SJSA1 (cell line): ENCODE results near the gene DNASE1L3. TPM values are rescaled to one million over a fixed set of nuclear protein-coding genes. Genes with fewer than 3 reads are reported as not detected.
"Not testable (repeated sequence)": the region's sequence is repeated elsewhere in the genome, so short reads cannot be mapped to it uniquely, and the experiment has no call there.

ENCODE experiments used
- DNase-seq, 2 experiments: peaks; one replicate each; pipeline ENCODE4 v3.0.0-alpha.2; 2015 to 2020; ENCODE audit warnings: low spot score in 2 of 2, low read depth in 1 of 2
- H3K27ac ChIP-seq: fragments of 250-450 bp; sonication (Bioruptor Pico); 2 replicates; pipeline ENCODE4 v1.5.1; 2020; ENCODE audit warnings: mild to moderate bottlenecking, moderate library complexity
- H3K27me3 ChIP-seq: fragments of 250-450 bp; sonication (Bioruptor Pico); replicated peaks from 2 replicates; pipeline ENCODE4 v1.5.1; 2020; ENCODE audit warnings: mild to moderate bottlenecking, moderate library complexity
- H3K36me3 ChIP-seq: fragments of 250-450 bp; sonication (Bioruptor Pico); 2 replicates; pipeline ENCODE4 v1.5.1; 2020; ENCODE audit warnings: mild to moderate bottlenecking
- H3K4me1 ChIP-seq: fragments of 250-450 bp; sonication (Bioruptor Pico); replicated peaks from 2 replicates; pipeline ENCODE4 v1.6.1; 2021; ENCODE audit warnings: mild to moderate bottlenecking
- H3K4me3 ChIP-seq: fragments of 250-450 bp; sonication (Bioruptor Pico); 2 replicates; pipeline ENCODE4 v1.5.1; 2020; ENCODE audit warnings: mild to moderate bottlenecking
- H3K9me3 ChIP-seq: fragments of 250-450 bp; sonication (Bioruptor Pico); replicated peaks from 2 replicates; pipeline ENCODE4 v1.5.1; 2020; ENCODE audit warnings: mild to moderate bottlenecking
- total RNA-seq: library from RNA; depleted of rRNA; stranded (reverse); fragments of >200 nt; shearing (Covaris generic); gene quantifications from 2 replicates; pipeline ENCODE4 v1.2.3, GENCODE V29; 2014

Gene DNASE1L3
- total RNA-seq, 1 experiment from 2014 or later: not detected

DNA sequence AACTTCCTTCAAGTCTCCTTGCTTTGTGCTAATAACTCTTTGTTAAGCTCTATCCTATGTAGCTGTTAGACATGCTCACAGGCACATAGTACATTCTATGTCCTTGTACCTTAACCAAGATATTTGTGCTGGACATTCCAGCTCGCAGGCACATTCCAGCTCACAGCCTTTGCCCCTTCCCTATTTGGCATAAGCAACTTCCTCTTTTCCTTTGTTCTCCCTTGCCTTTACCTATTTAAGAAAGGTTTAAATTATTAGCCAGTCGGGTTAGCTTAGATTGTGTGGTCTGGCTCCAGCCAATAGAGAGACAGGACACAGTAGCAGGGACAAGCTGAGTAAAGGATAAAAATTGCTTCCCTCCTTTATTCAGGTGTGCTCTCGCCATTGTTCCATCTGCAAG, 9.3 kb downstream of the DNASE1L3 start:
- not testable (repeated sequence) for H3K9me3 ChIP-seq, H3K36me3 ChIP-seq, H3K27ac ChIP-seq, H3K27me3 ChIP-seq, H3K4me3 ChIP-seq, DNase-seq
- H3K4me1 ChIP-seq: peaks cover 12% of the 10 kb centered on the region

DNA sequence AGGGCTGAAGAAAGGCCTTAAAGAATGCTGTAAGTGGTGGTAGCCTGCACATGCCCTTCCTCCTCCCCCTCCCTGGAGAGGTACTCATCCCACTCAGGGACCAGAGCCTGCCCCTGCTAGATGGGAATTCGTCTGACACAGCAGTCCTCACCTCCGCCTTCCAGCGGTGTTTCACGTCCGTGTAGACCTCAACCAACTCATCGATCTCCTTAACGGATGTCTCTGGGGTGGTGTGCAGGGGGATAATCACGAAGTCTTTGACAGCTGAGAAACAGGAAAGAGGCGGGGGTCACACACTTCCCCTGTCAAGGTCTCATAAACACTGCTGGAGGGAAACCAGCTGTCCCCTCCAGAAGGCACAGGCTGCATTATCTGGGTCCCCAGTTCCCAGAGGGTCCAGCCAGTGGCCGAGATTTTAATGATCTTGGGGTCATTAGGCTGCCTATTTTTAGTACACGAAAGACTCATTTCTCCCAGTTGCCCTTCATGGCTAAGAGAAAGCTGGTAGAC, 9.9 kb downstream of the DNASE1L3 start:
- Histone ChIP-seq H3K36me3 (no peaks in the 10 kb centered on the region), H3K9me3 (no peaks in the 10 kb centered on the region), H3K27me3 (no peaks in the 10 kb centered on the region), H3K4me1 (peaks cover 8% of the 10 kb centered on the region), H3K4me3 (no peak overlapping the region), H3K27ac (no peak overlapping the region)
- DNase-seq: no peak

DNA sequence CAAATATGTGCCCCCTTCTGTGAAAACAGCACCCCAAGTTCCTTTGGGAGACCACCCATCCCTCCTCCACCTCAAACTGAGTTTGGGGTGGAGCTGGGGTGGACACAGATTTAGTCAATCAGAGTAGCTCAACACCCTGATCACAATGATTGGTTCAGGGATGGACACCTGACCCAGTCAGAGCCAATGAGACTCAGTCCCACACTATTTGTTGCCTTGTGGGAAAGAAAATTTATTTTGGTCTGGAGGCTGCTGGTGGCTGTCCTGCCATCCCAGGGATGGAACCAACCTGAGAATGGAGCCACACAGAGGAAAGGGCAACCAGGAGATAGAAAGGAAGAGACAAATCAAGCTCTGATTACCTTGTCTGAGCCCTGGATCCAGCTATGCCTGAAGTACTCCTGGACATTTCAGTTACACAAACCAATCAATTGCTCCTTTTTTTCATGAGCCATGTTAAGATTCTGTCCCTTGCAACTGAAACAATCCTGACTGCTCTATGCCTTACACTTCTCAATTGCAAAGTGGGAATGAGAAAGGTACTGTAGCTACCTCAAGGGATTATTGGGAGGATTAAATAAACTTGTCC, 10.6 kb downstream of the DNASE1L3 start:
- H3K4me3 ChIP-seq: no peak overlapping the region
- H3K9me3 ChIP-seq: no peaks in the 10 kb centered on the region
- no peak for DNase-seq
- H3K36me3 ChIP-seq: no peaks in the 10 kb centered on the region
- peaks cover 8% of the 10 kb centered on the region for H3K4me1 ChIP-seq
- H3K27me3 ChIP-seq: no peaks in the 10 kb centered on the region
- H3K27ac ChIP-seq: no peak overlapping the region

DNA sequence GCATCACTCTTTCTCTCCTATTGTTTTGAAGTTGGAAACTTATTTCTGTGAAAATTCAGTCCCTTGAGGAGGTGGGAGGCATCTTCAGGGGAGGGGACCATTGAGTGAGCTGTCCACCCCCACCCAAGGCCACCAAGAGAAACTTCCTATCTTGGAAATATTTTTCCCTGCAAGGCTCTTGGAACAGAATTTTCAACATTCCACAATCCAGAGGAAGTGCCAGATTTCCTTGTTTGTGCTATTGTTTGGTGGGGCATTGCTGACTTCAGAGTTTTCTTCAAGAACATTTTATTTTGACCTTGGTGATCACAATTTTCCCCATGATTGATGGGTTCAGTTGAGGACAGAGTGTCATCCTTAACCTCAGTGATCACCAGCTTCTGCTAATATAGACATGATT, 12.0 kb downstream of the DNASE1L3 start:
- Histone ChIP-seq H3K4me1 (peaks cover 8% of the 10 kb centered on the region), H3K9me3 (no peaks in the 10 kb centered on the region), H3K27me3 (no peaks in the 10 kb centered on the region), H3K4me3 (no peak overlapping the region), H3K36me3 (no peaks in the 10 kb centered on the region), H3K27ac (no peak overlapping the region)
- no peak for DNase-seq

DNA sequence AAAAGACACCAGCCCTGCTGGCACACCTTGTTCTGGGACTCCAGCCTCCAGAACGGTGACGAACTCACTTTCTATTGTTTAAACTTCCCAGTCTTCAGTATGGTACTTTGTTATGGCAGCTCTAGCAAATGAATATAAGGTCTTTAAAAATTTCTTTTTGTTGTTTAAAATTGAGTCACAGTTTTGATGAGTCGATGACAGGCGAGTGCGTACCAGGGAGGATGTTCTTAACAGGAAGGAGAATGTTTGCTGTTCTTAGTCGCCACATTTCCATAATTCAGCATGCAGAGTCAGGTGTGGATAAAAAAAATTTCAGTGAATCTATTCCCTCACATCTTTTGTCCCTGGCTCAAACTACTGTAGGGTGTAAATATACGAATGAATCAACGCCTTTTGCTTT, 12.4 kb downstream of the DNASE1L3 start:
- H3K27me3 ChIP-seq: no peaks in the 10 kb centered on the region
- peaks cover 8% of the 10 kb centered on the region for H3K4me1 ChIP-seq
- H3K4me3 ChIP-seq: no peak overlapping the region
- no peak overlapping the region for H3K27ac ChIP-seq
- H3K36me3 ChIP-seq: no peaks in the 10 kb centered on the region
- H3K9me3 ChIP-seq: no peaks in the 10 kb centered on the region
- no peak for DNase-seq

DNA sequence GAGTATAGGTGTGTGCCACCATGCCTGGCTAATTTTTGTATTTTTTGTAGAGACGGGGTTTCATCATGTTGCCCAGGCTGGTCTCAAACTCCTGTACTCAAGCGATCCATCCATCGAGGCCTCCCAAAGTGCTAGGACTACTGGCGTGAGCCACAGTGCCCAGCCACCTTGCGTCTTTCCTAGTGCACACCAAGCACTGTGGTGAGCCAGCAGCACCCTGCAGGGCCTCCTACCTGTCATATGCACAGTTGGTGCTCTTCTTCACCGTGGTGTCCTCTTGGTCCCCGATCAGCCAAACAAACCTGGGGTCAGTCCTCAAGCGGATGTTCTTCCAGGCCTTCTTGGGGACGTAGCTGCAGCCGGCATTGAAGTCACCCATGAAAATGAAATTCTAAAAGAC, 13.2 kb downstream of the DNASE1L3 start:
- no peaks in the 10 kb centered on the region for H3K36me3 ChIP-seq
- H3K4me3 ChIP-seq: no peak overlapping the region
- H3K4me1 ChIP-seq: peaks cover 8% of the 10 kb centered on the region

DNA sequence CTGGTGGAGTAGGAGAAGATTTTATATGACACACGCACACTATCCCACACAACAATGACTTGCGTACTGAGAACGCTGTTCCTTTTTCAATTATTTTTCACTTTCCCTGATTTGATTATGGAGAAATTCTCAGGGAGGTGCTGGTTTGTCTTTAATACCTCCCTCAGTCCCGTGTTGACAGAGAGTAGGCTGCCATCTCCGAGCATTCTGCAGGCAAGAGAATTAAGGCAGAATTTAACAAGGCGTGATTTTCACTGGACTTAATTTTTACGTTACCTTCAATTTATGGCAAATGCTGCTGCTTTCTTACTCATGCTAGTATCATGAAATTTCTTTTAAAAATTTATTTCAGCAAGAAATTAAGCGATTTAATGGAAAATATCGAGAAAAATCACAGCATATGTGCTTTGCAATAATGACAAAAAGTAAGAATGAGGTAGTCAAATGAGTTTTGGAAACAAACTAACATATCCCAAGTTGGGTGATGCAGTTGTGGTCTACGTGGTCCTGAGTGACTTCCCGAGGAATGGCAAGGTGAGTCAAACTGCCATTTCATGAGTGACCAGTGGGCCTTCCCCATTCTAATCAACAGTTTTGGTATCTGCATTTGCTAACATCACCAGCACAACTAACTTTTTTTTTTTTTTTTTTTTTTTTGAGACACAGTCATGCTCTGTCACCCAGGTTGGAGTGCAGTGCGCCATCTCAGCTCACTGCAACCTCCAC, 16.9 kb downstream of the DNASE1L3 start:
- no peak for DNase-seq

More for the DNA sequence above, 13.2 kb downstream of the DNASE1L3 start:
- DNase-seq: no peak
- Histone ChIP-seq H3K9me3 (no peaks in the 10 kb centered on the region), H3K27ac (no peak overlapping the region), H3K27me3 (no peaks in the 10 kb centered on the region)

DNA sequence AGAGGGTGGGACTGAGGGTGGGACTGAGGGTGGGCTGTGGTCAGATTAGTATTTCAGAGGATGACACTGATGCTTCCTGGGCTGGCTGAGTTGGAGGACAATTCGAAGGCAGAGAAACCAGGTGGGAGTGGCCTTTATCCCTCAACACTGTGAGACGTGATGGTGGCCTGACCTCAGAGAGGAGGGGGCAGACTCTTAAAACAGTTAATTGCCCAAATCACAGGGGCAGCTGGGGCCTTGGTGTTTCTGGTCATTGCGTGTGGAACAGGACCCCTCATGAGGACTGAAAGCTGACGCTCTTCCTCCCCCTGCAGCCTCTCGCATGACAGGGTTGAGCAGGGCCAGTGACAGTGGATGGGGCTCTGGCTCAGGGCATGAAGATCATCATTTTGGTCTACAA, 18.7 kb downstream of the DNASE1L3 start:
- no peak overlapping the region for H3K27ac ChIP-seq
- H3K27me3 ChIP-seq: no peaks in the 10 kb centered on the region
- no peaks in the 10 kb centered on the region for H3K9me3 ChIP-seq
- H3K4me1 ChIP-seq: no peaks in the 10 kb centered on the region
- no peaks in the 10 kb centered on the region for H3K36me3 ChIP-seq
- H3K4me3 ChIP-seq: no peak overlapping the region
- DNase-seq: no peak

More for the DNA sequence above, 16.9 kb downstream of the DNASE1L3 start:
- peaks cover 6% of the 10 kb centered on the region for H3K4me1 ChIP-seq
- no peaks in the 10 kb centered on the region for H3K36me3 ChIP-seq
- no peak overlapping the region for H3K4me3 ChIP-seq
- H3K9me3 ChIP-seq: no peaks in the 10 kb centered on the region
- no peaks in the 10 kb centered on the region for H3K27me3 ChIP-seq
- H3K27ac ChIP-seq: no peak overlapping the region

DNA sequence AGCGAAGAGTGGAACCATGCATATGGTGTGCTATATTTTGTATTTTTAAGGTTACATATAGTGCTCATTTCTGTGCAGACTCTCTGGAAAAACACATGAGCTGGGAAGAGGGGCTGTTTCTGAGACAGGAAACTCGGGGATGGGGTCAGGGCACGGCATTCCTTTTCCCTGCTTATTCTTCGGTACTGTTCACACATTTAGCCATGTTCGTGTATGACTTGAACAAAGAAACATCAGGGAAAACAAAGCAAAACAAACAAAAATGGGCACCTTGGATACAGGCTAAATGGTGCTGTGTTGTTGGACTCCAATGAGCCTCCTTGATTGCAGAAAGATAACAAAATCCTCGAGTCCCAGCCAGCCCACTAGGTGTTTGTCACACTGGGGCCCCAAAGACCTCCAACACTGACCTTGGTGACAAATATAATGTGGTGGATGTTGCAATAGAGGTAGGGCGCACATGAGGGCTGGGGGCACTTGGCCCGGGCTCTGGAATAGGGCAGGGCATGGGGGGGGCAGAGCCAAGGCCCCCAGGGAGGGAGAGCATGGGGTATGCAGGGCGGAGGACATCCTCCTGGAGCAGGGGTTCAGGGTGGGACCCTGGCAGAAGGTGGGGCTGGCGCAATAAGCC, 19.3 kb downstream of the DNASE1L3 start:
- DNase-seq: no peak
- no peak overlapping the region for H3K27ac ChIP-seq
- H3K9me3 ChIP-seq: no peaks in the 10 kb centered on the region

DNA sequence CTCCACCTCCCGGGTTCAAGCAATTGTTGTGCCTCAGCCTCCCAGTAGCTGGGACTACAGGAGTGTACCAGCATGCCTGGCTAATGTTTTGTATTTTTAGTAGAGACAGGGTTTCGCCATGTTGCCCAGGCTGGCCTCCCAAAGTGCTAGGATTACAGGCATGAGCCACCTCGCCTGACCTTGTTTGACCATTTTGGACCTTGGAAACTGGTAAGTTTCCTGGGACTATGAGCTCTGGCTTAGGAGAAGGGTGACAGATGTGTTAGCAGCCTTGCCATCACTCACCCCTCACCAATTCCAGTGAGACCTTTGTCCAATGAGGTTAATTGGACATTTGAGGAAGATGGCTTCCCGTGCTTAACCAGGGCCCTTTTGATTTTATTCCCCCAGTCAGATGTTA, 19.9 kb downstream of the DNASE1L3 start:
- Histone ChIP-seq H3K4me1 (no peaks in the 10 kb centered on the region), H3K36me3 (no peaks in the 10 kb centered on the region), H3K9me3 (no peaks in the 10 kb centered on the region), H3K4me3 (no peak overlapping the region), H3K27me3 (no peaks in the 10 kb centered on the region), H3K27ac (no peak overlapping the region)
- no peak for DNase-seq

More for the DNA sequence above, 19.3 kb downstream of the DNASE1L3 start:
- Histone ChIP-seq H3K4me1 (no peaks in the 10 kb centered on the region), H3K36me3 (no peaks in the 10 kb centered on the region), H3K4me3 (no peak overlapping the region), H3K27me3 (no peaks in the 10 kb centered on the region)

DNA sequence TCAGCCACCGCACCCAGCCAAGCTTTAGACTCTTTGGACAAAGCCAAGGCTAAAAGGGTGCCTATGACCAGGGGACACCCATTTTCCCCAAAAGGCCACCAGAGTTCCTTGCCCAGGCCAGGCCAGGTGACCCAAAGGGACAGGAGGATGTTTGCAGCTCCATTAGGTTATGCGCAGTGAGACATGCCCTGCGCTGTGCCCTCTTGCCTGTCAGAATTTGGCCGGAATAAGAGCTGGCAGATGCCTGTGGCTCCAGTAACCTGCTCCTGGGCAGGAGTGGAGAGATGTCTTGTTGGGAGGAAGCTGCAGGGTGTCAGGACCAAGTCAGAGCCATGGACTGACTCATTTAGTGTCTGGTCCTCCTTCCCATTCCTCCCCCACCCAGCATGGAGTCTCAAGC, 20.5 kb downstream of the DNASE1L3 start:
- Histone ChIP-seq H3K27me3 (no peaks in the 10 kb centered on the region), H3K9me3 (no peaks in the 10 kb centered on the region), H3K27ac (no peak overlapping the region), H3K4me3 (no peak overlapping the region), H3K4me1 (no peaks in the 10 kb centered on the region), H3K36me3 (no peaks in the 10 kb centered on the region)
- DNase-seq: no peak

DNA sequence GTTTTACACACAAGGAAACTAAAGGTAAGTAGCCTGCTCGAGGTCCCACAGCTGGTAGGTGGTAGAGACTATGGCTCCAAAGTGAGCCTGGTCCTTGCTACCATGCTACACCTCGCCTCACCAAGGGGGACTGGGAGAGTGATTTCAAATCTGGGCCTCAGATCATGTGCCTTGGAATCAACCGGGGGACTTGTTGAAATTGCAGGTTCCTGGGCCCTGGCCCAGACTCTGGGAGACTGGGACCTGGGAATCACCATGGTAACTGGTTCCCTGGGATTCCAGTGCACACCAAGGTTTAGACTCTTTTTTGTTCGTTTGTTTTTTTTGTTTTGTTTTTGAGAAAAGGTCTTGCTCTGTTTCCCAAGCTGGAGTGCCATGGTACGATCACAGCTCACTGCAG, 21.1 kb downstream of the DNASE1L3 start:
- Histone ChIP-seq H3K9me3 (no peaks in the 10 kb centered on the region), H3K4me3 (no peak overlapping the region), H3K27ac (no peak overlapping the region), H3K27me3 (no peaks in the 10 kb centered on the region), H3K36me3 (no peaks in the 10 kb centered on the region), H3K4me1 (no peaks in the 10 kb centered on the region)
- no peak for DNase-seq

DNA sequence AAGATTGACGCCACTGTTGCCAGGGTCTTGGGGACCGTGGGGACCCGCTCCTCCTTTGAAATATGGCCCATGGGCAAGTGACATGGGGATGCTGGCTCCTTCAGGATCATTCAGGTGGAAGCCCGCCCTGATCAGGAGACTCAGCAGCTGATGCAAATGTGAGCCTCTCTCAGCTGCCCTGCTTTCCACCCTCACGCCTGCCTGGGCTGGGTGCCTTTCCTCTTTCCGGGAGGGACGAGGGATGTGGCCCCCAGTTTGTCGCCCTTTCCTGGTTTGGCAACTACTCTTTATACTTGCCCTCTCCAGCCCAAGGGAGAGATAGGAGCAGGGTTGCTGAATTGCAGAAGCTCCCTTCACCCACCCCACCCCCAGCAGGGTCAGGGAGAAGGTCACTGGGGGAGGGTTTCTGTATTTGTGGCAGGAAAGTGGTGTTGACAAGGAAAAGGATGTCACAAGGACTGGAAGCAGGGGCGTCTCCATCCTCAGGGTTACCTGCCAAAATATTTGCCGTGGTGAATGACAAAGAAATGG, 21.8 kb downstream of the DNASE1L3 start:
- Histone ChIP-seq H3K27me3 (no peaks in the 10 kb centered on the region), H3K4me1 (no peaks in the 10 kb centered on the region), H3K4me3 (no peak overlapping the region)

DNA sequence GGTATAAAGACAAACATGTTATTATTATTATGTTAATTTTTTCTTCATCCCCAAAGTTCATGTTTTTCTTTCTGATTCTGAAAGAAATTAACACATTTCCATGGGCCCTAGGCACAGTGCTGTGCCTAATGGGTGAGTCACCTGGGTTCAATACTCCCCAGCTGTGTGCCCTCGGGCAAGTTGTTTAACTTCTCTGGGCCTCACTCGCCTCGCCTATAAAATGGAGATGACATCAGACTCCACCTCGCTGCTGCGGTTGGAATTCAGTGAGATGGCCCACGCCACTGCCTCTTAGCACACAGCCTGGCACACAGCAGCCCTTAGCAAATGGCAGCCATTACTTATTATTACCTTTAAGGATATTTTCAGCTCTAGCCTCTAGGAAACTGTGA, 22.6 kb downstream of the DNASE1L3 start:
- Histone ChIP-seq H3K36me3 (no peaks in the 10 kb centered on the region), H3K4me1 (no peaks in the 10 kb centered on the region), H3K27ac (no peak overlapping the region), H3K27me3 (no peaks in the 10 kb centered on the region), H3K9me3 (no peaks in the 10 kb centered on the region), H3K4me3 (no peak overlapping the region)
- DNase-seq: no peak

More for the DNA sequence above, 21.8 kb downstream of the DNASE1L3 start:
- Histone ChIP-seq H3K9me3 (no peaks in the 10 kb centered on the region), H3K27ac (no peak overlapping the region), H3K36me3 (no peaks in the 10 kb centered on the region)
- DNase-seq: no peak
